CD4-positive, alpha-beta T cell treated with Interleukin-21 for 1 hour (primary cell): Measurements from ENCODE around the gene SCAANT1.

ENCODE experiments used
- DNase-seq: peaks from one replicate; pipeline ENCODE4 v3.0.0-alpha.2; 2020

SCAANT1 gene

GRCh38 chr3:63911873-63912767 is at the start of gene SCAANT1:
Gene SCAANT1, minus strand, starts transcription at chr3:63912383.
- DNase-seq, result peak; percentile 89

GRCh38 chr3:63961891-63962290 is 49.7 kb upstream of the SCAANT1 start:
- DNase-seq, result peak; percentile 80

GRCh38 chr3:63960048-63960711 is 48.0 kb upstream of the SCAANT1 start:
- no peak for DNase-seq

GRCh38 chr3:63959146-63959545 is 47.0 kb upstream of the SCAANT1 start:
- DNase-seq, result no peak

DNA sequence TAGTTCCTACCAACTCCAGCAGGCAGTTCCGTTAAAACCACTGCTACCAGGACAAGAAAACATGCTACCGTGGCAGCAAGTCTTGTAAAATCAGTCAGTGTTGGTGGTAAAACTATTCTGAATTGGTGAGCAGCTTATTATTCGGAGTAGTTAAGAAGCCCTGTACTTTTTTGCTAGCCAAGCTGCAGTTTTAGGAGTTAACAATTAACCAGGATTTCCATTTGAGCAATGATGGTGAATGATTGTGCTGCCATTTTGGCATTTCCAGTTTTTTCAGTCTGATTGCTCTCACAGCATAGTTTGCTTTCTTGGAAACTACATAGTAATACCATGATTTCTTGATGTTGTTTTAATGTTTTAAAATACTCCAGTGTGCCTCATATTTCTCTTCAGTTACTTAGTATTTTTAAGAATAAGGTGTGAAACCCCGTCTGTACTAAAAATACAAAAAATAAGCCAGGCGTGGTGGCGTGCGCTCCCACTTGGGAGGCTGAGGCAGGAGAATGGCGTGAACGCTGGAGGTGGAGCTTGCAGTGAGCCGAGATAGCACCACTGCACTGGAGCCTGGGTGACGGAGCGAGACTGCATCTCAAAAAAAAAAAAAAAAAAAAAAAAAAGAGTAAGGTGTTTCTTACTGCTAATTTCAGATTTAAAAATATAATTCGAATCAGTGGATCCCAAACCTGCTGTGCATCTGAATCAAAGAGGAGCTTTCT is 43.8 kb upstream of the SCAANT1 start:
- DNase-seq, result no peak

DNA sequence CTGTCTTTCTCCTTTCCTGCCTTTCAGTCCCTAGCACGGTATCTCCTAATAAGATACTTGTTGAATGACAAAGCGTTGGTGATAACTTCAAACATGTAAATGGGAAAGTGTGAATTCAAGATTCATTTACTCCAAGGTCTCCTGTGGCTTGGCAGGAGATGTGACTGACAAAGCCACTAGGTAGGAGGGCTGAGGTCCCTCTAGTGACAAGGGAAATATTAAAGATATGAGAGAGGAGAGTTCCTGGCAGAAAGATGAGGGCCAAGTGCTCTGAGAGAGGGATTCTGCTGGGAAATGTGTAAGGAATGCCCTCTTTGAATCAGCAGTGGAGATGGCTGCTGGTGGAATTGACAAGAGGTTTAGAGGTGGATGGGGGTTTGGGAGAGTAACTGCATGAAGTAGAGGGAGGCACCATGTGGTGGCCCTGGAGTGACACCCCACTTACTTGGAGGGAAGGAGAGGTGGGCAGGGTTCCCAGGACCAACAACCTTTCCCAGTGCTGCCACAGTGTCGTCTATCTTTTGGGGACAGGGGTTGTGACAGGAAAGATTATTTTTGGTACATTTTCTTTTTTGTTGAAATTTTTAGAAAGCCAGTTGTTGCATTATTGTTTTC is 43.0 kb upstream of the SCAANT1 start:
- no peak for DNase-seq

GRCh38 chr3:63954182-63954581 is 42.0 kb upstream of the SCAANT1 start:
- DNase-seq, result no peak

GRCh38 chr3:63952248-63952594 is 40.0 kb upstream of the SCAANT1 start:
- DNase-seq, result no peak

DNA sequence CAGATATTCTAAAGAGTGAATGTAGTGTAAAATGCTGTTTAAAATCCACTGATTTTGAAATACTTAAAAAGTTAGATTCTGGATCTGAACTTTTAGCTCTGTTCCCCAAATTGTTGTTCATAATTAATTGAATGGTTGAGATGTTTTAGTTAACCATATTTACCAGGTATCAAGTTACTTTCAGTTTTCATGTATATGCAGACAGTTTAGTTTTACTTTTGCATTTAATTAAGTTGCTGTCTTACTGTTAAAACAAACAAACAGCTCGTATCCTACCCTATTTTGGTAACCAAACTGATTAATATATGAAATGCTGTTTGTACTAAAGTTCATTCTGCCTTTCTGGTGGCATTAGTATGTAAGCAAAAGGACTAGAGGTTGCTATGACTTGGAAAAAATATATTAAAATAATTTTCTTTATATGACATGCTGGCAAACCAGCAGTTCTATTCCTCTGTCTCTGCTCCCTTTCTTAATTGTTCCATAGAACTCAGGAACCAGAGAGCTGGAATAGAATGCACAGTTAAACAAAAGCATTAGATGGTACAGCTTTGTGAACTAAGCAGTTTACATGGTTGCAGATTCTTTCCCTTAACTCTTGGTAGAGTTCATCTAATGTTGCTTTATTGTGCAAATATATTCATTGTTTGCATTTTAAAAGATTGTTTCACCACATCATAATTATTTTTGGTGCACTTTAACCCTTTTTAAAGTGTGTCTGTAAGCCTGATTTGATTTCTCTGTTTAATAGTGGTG is 39.5 kb upstream of the SCAANT1 start:
- peak; percentile 17 for DNase-seq

DNA sequence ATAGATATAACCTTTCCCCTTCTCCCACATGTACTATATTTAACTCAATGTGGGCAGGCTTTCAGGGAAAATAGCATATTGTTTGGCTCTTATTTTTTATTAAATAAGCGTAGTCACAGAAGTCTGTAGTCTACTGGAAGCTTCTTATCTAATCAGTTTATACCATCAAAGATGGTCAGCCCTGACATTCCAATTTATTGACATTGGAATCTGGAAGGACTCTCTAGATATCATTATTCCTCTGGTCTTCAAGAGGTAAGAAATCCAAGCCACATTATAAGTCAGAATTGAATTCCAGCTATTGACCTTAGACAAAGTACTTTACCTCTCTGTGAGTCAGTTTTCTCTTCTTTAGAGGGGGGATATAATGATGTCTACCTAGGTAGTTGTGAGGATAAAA is 38.5 kb upstream of the SCAANT1 start:
- no peak for DNase-seq

- no peak for DNase-seq
These were observed 36.8 kb upstream of the SCAANT1 start for GRCh38 chr3:63949005-63949404.

GRCh38 chr3:63947594-63947993 is 35.4 kb upstream of the SCAANT1 start:
- no peak for DNase-seq

- DNase-seq, result no peak
These were observed 34.6 kb upstream of the SCAANT1 start for GRCh38 chr3:63946753-63947152.

DNA sequence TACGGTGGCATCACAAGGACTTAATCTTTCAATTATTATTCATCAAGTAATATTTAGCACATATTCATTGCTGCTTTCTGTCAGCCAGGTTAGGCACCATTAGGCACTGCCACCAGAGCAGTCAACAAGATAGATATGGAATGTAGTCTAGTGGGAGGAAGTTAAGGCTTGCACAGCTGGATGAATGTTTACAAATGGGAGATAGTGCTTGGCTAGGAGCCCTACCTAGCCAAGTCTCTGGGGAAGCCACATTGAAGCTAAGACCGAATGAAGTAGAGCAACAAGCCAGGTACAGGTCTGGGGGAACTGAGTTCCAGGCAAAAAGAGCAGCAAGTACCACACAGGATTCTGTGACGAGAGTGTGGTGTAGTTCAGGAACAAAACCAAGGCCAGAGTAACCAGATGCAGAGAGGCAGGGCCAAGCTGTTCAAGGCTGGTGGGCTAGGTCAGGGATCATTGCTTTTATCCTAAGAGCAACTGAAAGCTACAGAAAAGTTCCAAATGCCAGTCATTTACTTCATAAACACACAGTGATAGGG is 33.4 kb upstream of the SCAANT1 start:
- DNase-seq, result no peak

GRCh38 chr3:63943678-63944077 is 31.5 kb upstream of the SCAANT1 start:
- DNase-seq, result no peak

- DNase-seq, result no peak
These were observed 30.3 kb upstream of the SCAANT1 start for GRCh38 chr3:63942528-63942927.

DNA sequence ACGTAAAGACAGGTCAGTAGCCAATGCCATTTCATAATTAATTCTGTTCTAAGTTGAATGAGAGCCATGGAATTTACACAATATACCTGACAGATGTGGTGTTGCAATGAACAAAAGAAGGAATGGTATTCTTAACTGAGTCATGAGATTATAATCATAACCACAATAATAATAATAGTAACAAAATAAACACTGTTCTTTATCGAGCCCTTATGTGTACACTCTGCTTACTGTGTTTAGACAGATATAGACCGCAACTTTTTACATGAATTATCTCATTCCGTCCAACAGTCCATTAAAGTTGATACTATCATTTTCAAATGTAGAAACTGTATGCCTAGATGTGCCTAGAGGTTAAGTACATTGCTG is 28.2 kb upstream of the SCAANT1 start:
- DNase-seq, result no peak

DNA sequence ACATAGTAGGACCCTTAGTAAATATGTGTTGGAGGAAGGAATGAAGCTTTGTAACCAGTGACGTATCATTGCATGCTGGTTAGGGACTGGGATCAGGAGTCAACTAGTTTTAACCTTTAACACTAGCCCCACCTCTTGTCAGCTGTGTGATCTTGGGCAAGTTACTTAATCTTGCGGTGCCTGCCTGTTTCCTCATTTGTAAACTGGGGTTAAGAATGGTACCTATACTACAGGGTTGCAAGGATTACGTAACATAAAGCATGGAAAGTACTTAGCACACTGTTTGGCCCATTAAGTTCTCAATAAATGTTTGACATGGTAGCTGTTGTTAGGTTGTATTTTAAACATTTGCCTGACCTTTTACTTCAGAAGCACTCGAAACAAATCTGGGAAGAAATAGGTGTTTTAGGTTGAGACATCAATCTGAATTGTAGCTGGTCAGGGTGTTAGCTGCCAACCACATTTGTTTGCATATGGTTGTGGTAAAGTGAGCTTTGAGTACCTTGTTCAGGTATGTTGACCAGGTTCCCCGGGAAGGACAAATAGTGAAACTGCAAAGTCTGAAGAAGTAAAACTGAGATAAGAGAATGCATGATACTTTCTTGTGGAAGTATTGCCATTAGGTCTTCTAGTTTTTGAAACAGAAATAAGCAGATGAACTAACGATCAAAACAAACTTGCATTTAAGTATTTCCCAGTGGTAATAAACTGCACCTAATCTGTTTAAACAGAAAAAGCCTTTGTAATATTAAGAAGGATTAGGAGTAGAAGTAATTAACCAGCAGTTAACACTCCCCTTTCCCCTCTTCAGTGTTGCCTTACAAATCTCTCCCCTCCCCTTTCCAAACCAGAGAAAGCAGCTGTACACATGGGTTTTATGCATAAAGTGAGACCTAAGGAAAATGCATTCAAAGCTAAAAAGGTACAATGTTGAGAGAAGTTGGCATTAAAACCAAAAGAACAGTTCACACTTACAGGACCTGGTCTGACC is 25.8 kb upstream of the SCAANT1 start:
- peak; percentile 29 for DNase-seq

DNA sequence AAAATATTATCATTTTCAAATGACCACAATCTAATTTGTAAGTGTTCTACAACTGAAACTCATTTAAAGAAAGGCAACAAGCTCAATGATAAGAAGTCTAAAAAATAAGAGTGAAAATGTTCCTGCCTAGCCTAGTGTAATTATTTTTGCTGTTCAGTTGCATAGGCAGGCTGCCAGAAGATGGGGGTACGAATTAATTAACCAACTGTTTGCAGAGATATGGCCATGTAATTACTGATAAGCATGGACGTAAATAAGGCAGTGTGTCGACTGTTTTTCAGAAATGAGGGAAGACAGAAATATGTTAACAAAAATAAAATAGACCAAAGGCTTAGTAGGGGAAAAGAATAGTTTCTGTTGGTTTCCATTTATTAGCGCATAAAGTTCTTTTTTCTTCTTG is 24.7 kb upstream of the SCAANT1 start:
- no peak for DNase-seq

DNA sequence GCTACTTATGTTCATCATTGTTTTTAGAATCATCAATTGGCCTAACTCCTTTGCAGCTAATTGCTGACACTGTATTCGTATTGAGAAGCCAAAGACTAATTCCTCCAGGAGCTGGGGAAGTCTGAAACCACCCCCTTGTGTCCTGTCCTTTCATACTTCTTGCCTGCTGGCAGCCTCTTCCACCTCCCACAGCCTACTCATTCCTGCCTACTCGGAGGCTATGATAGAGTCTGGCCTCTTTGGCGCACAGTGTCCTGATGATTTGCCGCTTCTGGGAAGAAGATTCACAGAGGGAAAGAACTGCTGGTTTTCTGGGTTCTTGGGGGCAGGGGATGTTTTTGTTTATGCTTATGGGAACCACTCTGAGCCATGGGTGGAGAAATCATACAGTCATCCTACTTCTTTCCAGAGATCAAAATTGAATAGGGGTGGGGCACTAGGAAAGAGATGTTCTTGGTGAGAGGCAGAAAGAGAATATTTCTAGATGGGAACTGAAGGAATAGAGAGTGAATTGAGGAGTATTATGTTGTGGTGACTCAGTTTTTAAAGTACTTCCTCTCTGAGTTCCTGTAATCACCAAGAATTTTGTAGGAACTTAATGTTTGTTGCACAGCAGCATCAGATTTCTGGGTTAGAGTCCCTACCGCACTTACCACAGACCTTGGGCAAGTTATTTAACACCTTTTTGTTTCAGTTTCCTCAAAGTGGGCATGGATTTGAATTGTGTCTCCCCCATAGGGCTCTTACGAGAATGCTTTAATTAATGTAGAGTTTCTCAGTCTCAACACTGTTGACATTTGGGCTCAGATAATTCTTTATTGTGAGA is 22.1 kb upstream of the SCAANT1 start:
- peak; percentile 58 for DNase-seq
